Progenitor cell of endocrine pancreas (in vitro differentiated cells): Measurements from ENCODE around the gene ST6GAL2. TPM values are rescaled to one million over a fixed set of nuclear protein-coding genes. Genes with fewer than 3 reads are reported as not detected.

Source experiments
- DNase-seq: peaks from one replicate; pipeline ENCODE4 v3.0.0; 2021; ENCODE audit warnings: low spot score; ENCODE audit not compliant: unreplicated experiment
- H3K27ac Mint-ChIP-seq: 2 replicates; pipeline ENCODE4 v1.8.0; 2021; ENCODE audit warnings: mild to moderate bottlenecking, moderate library complexity, mixed read lengths
- H3K27me3 Mint-ChIP-seq: 2 replicates; pipeline ENCODE4 v1.8.0; 2021; ENCODE audit warnings: mixed read lengths
- H3K36me3 Mint-ChIP-seq: 2 replicates; pipeline ENCODE4 v1.8.0; 2022; ENCODE audit warnings: mixed read lengths; ENCODE audit not compliant: insufficient read depth
- H3K4me1 Mint-ChIP-seq: 2 replicates; pipeline ENCODE4 v1.8.0; 2021; ENCODE audit warnings: low read depth, mixed read lengths
- H3K4me3 Mint-ChIP-seq: 2 replicates; pipeline ENCODE4 v1.8.0; 2021; ENCODE audit warnings: low read depth, mild to moderate bottlenecking, moderate library complexity, mixed read lengths
- H3K9me3 Mint-ChIP-seq: 2 replicates; pipeline ENCODE4 v1.8.0; 2021; ENCODE audit warnings: low read depth, mixed read lengths
- total RNA-seq: library from RNA; stranded (reverse); gene quantifications from 2 replicates; pipeline ENCODE4 v1.2.1, GENCODE V29; 2021
- TF ChIP-seq, protein P1 (sequence below): fragments of 200-600 bp; sonication (generic); IDR thresholded peaks from one replicate; pipeline ENCODE4 v1.5.0; 2021; ENCODE audit warnings: antibody characterized with exemption, mild to moderate bottlenecking; ENCODE audit not compliant: unreplicated experiment

Gene ST6GAL2
- total RNA-seq, 1 donor from 2014 or later = 8.0 TPM

DNA sequence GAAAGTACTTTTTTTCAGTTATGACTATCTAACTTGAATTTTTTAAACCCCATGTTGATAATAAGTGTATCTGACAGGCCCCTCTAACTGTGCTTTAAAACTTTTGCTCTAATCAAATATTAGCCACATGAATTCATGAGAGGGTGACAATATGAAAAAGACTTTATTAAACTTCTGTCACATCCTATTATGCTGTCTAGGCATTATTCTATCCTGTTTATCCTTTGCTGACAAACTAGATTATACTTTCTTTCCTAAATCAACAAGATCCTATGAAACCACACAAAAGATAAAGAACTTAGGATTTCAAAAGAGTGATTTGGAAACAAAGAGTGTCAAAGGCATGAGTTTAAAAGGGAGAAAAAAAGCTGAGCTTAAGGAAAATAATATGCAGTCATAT lies 57.8 kb downstream of the ST6GAL2 start:
- H3K4me3 Mint-ChIP-seq = no peak overlapping the region
- DNase-seq = no peak
- H3K4me1 Mint-ChIP-seq = no peaks in the 10 kb centered on the region
- TF ChIP-seq, protein P1, sequence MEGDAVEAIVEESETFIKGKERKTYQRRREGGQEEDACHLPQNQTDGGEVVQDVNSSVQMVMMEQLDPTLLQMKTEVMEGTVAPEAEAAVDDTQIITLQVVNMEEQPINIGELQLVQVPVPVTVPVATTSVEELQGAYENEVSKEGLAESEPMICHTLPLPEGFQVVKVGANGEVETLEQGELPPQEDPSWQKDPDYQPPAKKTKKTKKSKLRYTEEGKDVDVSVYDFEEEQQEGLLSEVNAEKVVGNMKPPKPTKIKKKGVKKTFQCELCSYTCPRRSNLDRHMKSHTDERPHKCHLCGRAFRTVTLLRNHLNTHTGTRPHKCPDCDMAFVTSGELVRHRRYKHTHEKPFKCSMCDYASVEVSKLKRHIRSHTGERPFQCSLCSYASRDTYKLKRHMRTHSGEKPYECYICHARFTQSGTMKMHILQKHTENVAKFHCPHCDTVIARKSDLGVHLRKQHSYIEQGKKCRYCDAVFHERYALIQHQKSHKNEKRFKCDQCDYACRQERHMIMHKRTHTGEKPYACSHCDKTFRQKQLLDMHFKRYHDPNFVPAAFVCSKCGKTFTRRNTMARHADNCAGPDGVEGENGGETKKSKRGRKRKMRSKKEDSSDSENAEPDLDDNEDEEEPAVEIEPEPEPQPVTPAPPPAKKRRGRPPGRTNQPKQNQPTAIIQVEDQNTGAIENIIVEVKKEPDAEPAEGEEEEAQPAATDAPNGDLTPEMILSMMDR = no peak
- no peaks in the 10 kb centered on the region for H3K27me3 Mint-ChIP-seq
- H3K9me3 Mint-ChIP-seq = no peaks in the 10 kb centered on the region
- H3K27ac Mint-ChIP-seq = no peak overlapping the region
- H3K36me3 Mint-ChIP-seq = peaks cover 7% of the 10 kb centered on the region

DNA sequence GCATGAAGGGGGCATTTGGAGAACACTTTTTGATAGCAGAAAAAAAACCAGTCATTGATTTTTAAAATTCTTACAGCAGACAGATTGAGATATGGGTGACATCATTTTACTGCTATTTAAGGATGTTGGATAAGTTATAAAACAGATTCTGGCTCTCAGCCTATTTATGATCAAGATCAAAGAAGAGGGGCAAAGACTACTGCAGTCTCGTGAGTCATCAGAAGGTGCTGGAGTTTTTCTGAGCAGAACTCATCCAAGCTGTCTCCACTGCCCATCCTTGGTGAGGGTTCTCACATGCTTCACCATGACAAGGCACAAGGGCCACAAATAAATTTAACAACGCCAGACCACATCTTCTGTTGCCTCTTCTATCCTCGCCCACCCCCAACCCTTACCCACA lies 58.8 kb downstream of the ST6GAL2 start:
- peaks cover 7% of the 10 kb centered on the region for H3K36me3 Mint-ChIP-seq
- TF ChIP-seq, protein P1 = no peak
- no peak for DNase-seq
- H3K4me3 Mint-ChIP-seq = no peak overlapping the region
- no peaks in the 10 kb centered on the region for H3K27me3 Mint-ChIP-seq
- no peak overlapping the region for H3K27ac Mint-ChIP-seq
- H3K9me3 Mint-ChIP-seq = peaks cover 2% of the 10 kb centered on the region
- no peaks in the 10 kb centered on the region for H3K4me1 Mint-ChIP-seq

DNA sequence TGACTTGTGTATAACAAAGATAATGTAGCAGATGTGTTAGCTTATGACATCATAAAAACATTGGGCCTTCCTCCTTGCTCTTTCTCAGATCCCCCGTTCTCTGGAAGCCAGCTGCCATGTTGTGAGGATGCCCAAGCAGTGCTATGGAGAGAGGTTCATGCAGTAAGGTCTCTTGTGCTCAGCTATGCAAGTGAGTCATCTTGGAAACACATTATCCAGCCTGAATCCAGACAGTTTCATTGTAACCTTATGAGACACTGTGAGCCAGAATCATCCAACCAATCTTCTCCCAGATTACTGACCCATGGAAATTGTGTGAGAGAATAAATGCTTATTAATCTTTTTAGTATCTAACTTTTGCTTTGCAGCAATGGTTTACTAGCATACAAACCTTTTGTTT lies 60.8 kb downstream of the ST6GAL2 start:
- Mint-ChIP-seq H3K4me3 (no peak overlapping the region), H3K27me3 (no peaks in the 10 kb centered on the region), H3K36me3 (peaks cover 7% of the 10 kb centered on the region), H3K4me1 (no peaks in the 10 kb centered on the region), H3K9me3 (peaks cover 3% of the 10 kb centered on the region), H3K27ac (no peak overlapping the region)
- DNase-seq = no peak
- TF ChIP-seq, protein P1 = no peak

DNA sequence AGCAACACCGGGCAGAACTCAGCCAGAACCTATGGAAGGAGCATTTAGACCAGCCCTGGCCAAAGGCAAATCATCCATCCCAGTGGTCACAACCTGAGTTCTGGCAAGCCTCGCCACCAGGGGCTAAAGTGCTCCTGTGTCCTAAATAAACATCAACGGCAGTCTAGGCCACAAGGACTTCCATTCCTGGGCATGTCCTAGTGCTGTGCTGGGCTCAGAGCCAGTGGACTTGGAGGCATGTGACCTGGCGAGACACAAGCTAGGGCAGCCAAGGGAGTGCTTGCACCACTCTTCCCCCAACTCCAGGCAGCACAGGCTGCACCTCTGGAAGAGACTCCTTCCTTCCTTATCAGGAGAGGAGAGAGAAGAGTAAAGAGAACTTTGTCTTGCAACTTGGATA lies 69.0 kb downstream of the ST6GAL2 start:
- TF ChIP-seq, protein P1 = no peak
- no peak overlapping the region for H3K27ac Mint-ChIP-seq
- no peak for DNase-seq
- H3K27me3 Mint-ChIP-seq = no peaks in the 10 kb centered on the region
- peaks cover 1% of the 10 kb centered on the region for H3K36me3 Mint-ChIP-seq
- H3K4me3 Mint-ChIP-seq = no peak overlapping the region
- H3K4me1 Mint-ChIP-seq = no peaks in the 10 kb centered on the region
- H3K9me3 Mint-ChIP-seq = no peaks in the 10 kb centered on the region

DNA sequence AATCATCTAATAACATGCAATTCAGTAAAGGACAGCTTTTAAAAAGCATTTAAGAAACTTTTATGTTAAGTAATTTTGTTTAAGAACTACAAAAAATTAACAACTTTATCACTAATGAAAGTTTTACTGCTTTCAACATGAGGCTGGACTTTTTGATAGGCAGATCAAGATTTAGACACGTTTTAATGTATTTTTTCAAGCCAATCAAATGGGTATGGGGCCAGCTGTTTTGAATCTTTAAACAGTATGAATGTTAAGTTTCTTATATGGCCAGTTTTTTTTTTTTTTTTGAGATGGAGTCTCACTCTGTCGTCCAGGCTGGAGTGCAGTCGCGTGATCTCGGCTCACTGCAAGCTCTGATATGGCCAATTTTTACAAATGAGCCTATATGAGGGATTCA lies 73.1 kb downstream of the ST6GAL2 start:
- no peak overlapping the region for H3K4me3 Mint-ChIP-seq
- H3K4me1 Mint-ChIP-seq = no peaks in the 10 kb centered on the region
- H3K27me3 Mint-ChIP-seq = no peaks in the 10 kb centered on the region
- TF ChIP-seq, protein P1 = no peak
- no peaks in the 10 kb centered on the region for H3K9me3 Mint-ChIP-seq
- H3K36me3 Mint-ChIP-seq = no peaks in the 10 kb centered on the region
- no peak overlapping the region for H3K27ac Mint-ChIP-seq
- no peak for DNase-seq
